Activated CD4-positive, alpha-beta T cell treated with anti-CD3 and anti-CD28 coated beads, Interleukin-2, amount 50 U/mL, for 16 hours (primary cell): Measurements from ENCODE around the gene ANKS3.
A peak's percentile ranks its signal among the peaks of the same experiment; 100 is the strongest.

Experiments
- DNase-seq: peaks from one replicate; pipeline ENCODE4 v3.0.0-alpha.2; 2020

Gene ANKS3

GRCh38 chr16:4734063-4734729, at the start of gene ANKS3, which contains the start of gene DNAAF8:
Gene ANKS3, minus strand, starts transcription at chr16:4734271. Its CDS starts 4,122 bp downstream, at chr16:4730149.
Gene DNAAF8, plus strand, starts transcription at chr16:4734537. Its CDS starts 1,978 bp downstream, at chr16:4736515.
- peak; percentile 86 for DNase-seq

- DNase-seq = no peak
Observed at GRCh38 chr16:4783251-4783950, 49.3 kb upstream of the ANKS3 start.

- no peak for DNase-seq
Observed at GRCh38 chr16:4780235-4780634, 46.2 kb upstream of the ANKS3 start.

GRCh38 chr16:4778050-4778392, 44.0 kb upstream of the ANKS3 start:
- no peak for DNase-seq

- DNase-seq = no peak
Observed at GRCh38 chr16:4777339-4778049, 43.4 kb upstream of the ANKS3 start.

GRCh38 chr16:4776141-4776705, 42.2 kb upstream of the ANKS3 start:
- no peak for DNase-seq

GRCh38 chr16:4775005-4775404, 40.9 kb upstream of the ANKS3 start:
- no peak for DNase-seq

GRCh38 chr16:4772351-4772750, 38.3 kb upstream of the ANKS3 start:
- DNase-seq = no peak

- no peak for DNase-seq
Observed at GRCh38 chr16:4771646-4772045, 37.6 kb upstream of the ANKS3 start.

GRCh38 chr16:4769306-4769638, 35.2 kb upstream of the ANKS3 start:
- DNase-seq = no peak

- DNase-seq = peak; percentile 92
Observed at GRCh38 chr16:4768549-4769305, 34.7 kb upstream of the ANKS3 start.

GRCh38 chr16:4767872-4768548, 33.9 kb upstream of the ANKS3 start:
- DNase-seq = no peak

GRCh38 chr16:4766875-4767628, 33.0 kb upstream of the ANKS3 start, which contains the start of gene ZNF500:
Gene ZNF500, minus strand, starts transcription at chr16:4767162. Its CDS starts 1,184 bp downstream, at chr16:4765978.
- peak; percentile 98 for DNase-seq

- DNase-seq = no peak
Observed at GRCh38 chr16:4765511-4766474, 31.7 kb upstream of the ANKS3 start.

GRCh38 chr16:4763791-4764190, 29.7 kb upstream of the ANKS3 start:
- no peak for DNase-seq

- no peak for DNase-seq
Observed at GRCh38 chr16:4762205-4762604, 28.1 kb upstream of the ANKS3 start.

GRCh38 chr16:4760221-4760910, 26.3 kb upstream of the ANKS3 start:
- DNase-seq = no peak

- DNase-seq = no peak
Observed at GRCh38 chr16:4755687-4756086, 21.6 kb upstream of the ANKS3 start.

- DNase-seq = no peak
Observed at GRCh38 chr16:4754865-4755264, 20.8 kb upstream of the ANKS3 start.

- no peak for DNase-seq
Observed at GRCh38 chr16:4753227-4753626, 19.2 kb upstream of the ANKS3 start.
